ENCODE results near the gene CD93.

Gene CD93

DNA sequence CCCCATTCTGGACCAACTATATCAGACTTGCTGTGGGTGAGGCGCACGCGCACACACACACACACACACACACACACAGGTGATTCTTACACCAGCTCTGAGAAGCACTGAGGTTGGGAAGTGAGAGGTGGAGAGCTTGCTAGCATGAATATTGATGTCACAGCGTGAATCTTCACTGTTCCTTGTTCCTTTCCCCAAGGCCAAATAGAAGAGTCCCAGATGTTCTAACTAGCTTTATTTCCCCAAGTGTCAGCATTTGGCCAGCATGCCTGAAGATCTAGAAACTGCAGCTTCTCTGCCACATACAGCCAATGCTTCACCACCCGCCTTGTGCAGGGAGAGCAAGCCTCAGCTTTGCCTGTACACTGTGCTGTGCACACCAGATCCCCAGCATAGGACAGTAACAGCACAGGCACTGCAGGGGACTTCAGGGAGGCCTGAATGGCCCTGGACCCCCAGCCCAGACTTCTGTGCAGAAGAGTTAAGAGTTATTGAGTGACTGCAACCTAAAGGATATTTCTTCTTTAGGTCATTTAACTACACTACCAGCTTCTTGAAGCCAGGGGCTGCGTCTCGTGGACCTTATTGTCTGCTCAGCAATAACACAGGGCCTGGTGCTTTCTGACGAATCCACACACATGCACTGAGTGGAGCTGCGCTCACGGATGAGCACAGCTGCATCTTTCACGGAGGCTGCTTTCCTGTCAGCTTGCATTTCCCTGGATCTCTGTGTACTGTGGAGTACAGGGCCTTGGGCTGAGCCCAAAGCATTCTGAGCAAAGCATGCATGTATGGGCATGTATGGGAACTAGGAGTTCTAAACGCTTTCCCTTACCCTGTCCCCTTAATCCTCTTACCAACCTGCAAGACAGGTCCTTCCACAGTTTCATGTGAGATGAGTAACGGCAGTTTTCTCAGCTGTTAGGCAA, 13.9 kb upstream of the CD93 start:
- TF ChIP-seq, protein P1, sequence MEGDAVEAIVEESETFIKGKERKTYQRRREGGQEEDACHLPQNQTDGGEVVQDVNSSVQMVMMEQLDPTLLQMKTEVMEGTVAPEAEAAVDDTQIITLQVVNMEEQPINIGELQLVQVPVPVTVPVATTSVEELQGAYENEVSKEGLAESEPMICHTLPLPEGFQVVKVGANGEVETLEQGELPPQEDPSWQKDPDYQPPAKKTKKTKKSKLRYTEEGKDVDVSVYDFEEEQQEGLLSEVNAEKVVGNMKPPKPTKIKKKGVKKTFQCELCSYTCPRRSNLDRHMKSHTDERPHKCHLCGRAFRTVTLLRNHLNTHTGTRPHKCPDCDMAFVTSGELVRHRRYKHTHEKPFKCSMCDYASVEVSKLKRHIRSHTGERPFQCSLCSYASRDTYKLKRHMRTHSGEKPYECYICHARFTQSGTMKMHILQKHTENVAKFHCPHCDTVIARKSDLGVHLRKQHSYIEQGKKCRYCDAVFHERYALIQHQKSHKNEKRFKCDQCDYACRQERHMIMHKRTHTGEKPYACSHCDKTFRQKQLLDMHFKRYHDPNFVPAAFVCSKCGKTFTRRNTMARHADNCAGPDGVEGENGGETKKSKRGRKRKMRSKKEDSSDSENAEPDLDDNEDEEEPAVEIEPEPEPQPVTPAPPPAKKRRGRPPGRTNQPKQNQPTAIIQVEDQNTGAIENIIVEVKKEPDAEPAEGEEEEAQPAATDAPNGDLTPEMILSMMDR (conservative IDR thresholded peaks at IDR 0.05; ENCODE audit: low read depth, low read length), result no peak
- H3K4me3 ChIP-seq (ENCODE audit: low read depth, low read length), result no peak overlapping the region
- no peak for DNase-seq (ENCODE audit: low read depth)

DNA sequence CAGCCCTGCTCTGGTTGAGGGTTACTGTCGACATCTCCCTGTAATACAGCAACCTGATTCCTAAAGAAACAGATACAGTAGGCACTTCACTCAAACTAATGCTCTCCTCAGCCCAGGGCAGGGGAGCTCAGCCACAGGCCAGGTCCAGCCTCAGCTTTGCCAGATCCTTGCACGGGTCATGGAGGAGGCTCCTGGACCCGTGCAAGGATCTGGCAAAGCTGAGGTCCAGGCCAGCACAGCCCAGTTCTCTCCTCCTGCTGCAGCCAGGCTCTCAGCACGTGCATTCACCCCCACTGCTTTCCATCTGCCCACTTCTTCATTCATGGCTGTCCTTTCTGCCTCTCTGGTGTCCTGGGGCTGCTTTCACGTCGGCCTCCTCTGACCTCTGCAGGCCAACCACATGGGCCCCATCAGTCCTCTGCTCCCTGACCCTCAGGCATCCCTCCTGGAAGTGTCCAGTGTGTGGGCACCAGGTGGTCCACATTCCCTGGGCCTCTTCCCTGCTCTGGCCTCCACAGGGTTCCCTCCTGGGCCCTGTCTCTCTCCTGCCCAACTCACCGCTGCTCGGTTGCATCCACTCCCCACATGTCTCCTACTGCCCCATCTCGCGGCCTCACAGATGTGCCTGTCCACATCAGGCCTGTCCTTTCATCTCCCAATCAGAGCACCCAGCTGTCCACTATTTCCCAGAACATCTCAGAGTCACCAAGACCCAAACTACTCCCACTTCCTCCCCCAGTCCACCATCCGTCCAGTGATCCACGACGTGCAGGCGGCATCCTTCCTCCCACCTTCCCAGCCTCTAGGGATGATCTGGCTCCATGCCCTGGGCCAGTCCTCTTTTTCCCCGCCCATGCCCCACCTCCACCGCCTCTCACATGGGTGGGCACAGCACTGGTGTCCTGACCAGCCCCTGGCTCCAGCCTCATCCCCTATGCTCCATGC, 11.8 kb upstream of the CD93 start:
- no peak for DNase-seq (ENCODE audit: low read depth)
- H3K4me3 ChIP-seq (ENCODE audit: low read depth, low read length), result no peak overlapping the region
- TF ChIP-seq, protein P1 (conservative IDR thresholded peaks at IDR 0.05; ENCODE audit: low read depth, low read length), result no peak

DNA sequence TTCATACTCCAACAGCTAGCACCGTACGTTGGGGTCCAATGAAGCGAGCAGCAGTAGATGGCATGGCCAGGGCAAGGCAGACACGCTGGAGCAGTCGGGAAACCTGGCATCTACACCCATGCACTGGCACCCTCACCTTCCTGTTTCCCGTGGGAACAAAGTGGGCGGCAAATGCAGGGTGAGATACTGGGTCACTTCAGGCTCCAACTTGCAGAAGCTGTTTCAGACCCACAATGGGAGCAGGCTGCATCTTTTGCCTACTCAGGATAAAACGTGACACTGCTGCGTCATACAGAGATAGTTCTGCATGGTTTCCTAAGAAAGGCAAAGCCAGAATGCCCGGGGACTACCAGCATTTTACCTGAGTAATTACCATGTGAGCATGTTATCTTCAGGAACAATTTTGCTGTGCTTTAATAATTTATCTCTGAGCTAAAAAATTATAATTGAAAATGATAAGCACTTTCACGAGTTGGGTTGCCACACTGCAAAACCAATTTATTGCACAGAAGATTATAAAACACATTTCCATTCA, 10.9 kb upstream of the CD93 start:
- H3K4me3 ChIP-seq (ENCODE audit: low read depth, low read length), result no peak overlapping the region
- DNase-seq (ENCODE audit: low read depth), result no peak
- TF ChIP-seq, protein P1 (conservative IDR thresholded peaks at IDR 0.05; ENCODE audit: low read depth, low read length), result no peak

DNA sequence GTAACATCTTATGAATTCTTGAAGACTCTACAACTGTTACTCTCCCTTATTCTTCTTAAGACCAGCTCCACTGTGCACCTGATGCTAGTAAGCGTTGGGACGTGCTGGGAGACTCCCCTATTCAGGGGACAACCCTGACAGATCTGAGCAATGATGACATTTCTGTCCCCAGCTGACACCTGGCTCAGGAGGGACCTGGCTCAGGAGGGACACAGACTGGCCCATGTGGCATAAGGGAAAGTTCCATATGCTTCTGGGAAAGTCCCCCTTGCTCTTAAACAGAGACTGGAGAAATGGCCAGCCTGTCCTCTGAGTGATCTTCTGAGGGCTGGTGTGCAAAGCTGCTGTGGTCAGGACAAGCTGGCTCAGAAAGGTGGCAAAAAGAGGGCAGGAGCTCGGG, 10.0 kb upstream of the CD93 start:
- DNase-seq (ENCODE audit: low read depth), result no peak
- TF ChIP-seq, protein P1 (conservative IDR thresholded peaks at IDR 0.05; ENCODE audit: low read depth, low read length), result no peak
- no peak overlapping the region for H3K4me3 ChIP-seq (ENCODE audit: low read depth, low read length)

DNA sequence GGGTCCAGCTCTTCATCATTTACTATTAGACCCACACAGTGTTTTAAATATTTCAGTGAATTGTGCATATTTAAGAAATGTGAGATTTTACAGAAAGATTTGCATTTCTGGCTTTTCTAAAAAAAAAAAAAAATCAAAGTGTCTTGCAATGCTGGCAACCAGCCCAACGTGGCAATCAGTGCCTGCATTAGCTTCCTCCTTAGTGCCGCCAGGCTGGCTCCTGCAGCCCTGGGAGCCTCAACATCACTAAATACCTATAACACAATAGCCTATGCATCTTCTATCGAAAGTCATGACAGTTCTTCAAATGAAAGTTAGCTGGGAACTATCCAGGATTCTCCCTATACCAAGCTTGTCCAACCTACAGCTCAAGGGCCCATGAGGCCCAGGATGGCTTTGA, 9.4 kb upstream of the CD93 start:
- no peak overlapping the region for H3K4me3 ChIP-seq (ENCODE audit: low read depth, low read length)
- no peak for DNase-seq (ENCODE audit: low read depth)
- TF ChIP-seq, protein P1 (conservative IDR thresholded peaks at IDR 0.05; ENCODE audit: low read depth, low read length), result no peak

DNA sequence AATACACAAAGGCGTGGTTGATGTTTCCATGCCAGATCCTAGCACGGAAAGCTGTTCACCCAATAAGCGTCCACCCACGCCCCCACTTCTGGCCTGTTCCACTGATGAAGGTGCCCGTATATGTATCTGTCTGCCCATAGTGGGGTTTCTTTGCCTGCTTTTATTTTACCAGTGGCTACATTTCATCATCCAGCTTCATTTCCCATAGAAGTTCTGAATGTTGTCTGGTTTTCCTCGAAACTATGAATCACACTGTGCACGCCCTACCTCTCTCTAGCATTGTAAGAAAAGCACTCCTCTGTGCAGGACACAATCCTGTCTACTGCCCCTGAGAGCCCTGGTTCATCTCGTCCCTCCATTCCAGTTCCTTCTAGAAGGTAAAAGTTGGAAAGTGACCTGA, 8.8 kb upstream of the CD93 start:
- DNase-seq (ENCODE audit: low read depth), result peak; percentile 39
- TF ChIP-seq, protein P1 (conservative IDR thresholded peaks at IDR 0.05; ENCODE audit: low read depth, low read length), result no peak
- no peak overlapping the region for H3K4me3 ChIP-seq (ENCODE audit: low read depth, low read length)

All from choroid plexus epithelial cell (primary cell).